GM21367 (cell line): Measurements from ENCODE around the gene SH3PXD2A.

Experiments used
- ATAC-seq: cut with Tn5 transposase; IDR thresholded peaks from one replicate; pipeline ENCODE4 v1.9.1; 2021; ENCODE audit not compliant: unreplicated experiment

SH3PXD2A gene

GRCh38 chr10:103879409-103879808, 24.0 kb upstream of the SH3PXD2A start:
- ATAC-seq: no peak

- no peak for ATAC-seq
Measured at GRCh38 chr10:103877861-103878260, 22.5 kb upstream of the SH3PXD2A start.

- no peak for ATAC-seq
Measured at GRCh38 chr10:103876155-103876554, 20.8 kb upstream of the SH3PXD2A start.

- ATAC-seq: no peak
Measured at GRCh38 chr10:103874730-103875129, 19.4 kb upstream of the SH3PXD2A start.

GRCh38 chr10:103872137-103872931, 17.0 kb upstream of the SH3PXD2A start:
- no peak for ATAC-seq

GRCh38 chr10:103871006-103871405, 15.6 kb upstream of the SH3PXD2A start:
- ATAC-seq: no peak

- ATAC-seq: no peak
Measured at GRCh38 chr10:103870516-103870915, 15.1 kb upstream of the SH3PXD2A start.

GRCh38 chr10:103869336-103869735, 14.0 kb upstream of the SH3PXD2A start:
- ATAC-seq: no peak

- no peak for ATAC-seq
Measured at GRCh38 chr10:103868200-103868599, 12.8 kb upstream of the SH3PXD2A start.

GRCh38 chr10:103861505-103861904, 6.1 kb upstream of the SH3PXD2A start:
- no peak for ATAC-seq

- peak; percentile 47 for ATAC-seq
Measured at GRCh38 chr10:103859161-103860086, 4.0 kb upstream of the SH3PXD2A start.

- ATAC-seq: no peak
Measured at GRCh38 chr10:103858360-103858759, 3.0 kb upstream of the SH3PXD2A start.

- ATAC-seq: no peak
Measured at GRCh38 chr10:103856797-103857170, 1.4 kb upstream of the SH3PXD2A start.

GRCh38 chr10:103855852-103856796, 748 bp upstream of the SH3PXD2A start:
- ATAC-seq: no peak

GRCh38 chr10:103854686-103855391, 537 bp downstream of the SH3PXD2A start:
- ATAC-seq: no peak

- ATAC-seq: no peak
Measured at GRCh38 chr10:103854265-103854685, 1.1 kb downstream of the SH3PXD2A start.

GRCh38 chr10:103853428-103854264, 1.7 kb downstream of the SH3PXD2A start:
- no peak for ATAC-seq

- ATAC-seq: no peak
Measured at GRCh38 chr10:103852856-103853255, 2.5 kb downstream of the SH3PXD2A start.

- ATAC-seq: no peak
Measured at GRCh38 chr10:103852189-103852711, 3.1 kb downstream of the SH3PXD2A start.
